Fibroblast of the aortic adventitia (primary cell): ENCODE measurements around the gene ABCA12. TPM values are rescaled to one million over a fixed set of nuclear protein-coding genes. Genes with fewer than 3 reads are reported as not detected.

ENCODE experiments used
- DNase-seq: peaks from one replicate; pipeline ENCODE4 v3.0.0-alpha.2; 2010; ENCODE audit warnings: low read depth
- H3K4me3 ChIP-seq: 2 replicates; pipeline ENCODE4 v1.5.1; 2011; ENCODE audit warnings: low read depth, mild to moderate bottlenecking, control low read depth, low read length, moderate library complexity
- total RNA-seq: library from RNA; depleted of rRNA; stranded (reverse); fragments of >200 nt; gene quantifications from 2 replicates; pipeline ENCODE4 v1.2.3, GENCODE V29; 2012; ENCODE audit warnings: low replicate concordance
- TF ChIP-seq, protein P1 (sequence below): IDR thresholded peaks from 2 replicates; pipeline ENCODE4 v1.5.1; 2011; ENCODE audit warnings: mild to moderate bottlenecking, low read length, control low read depth, inconsistent platforms; ENCODE audit not compliant: insufficient read depth

Gene ABCA12
- total RNA-seq, 1 donor: 0.09 TPM

DNA sequence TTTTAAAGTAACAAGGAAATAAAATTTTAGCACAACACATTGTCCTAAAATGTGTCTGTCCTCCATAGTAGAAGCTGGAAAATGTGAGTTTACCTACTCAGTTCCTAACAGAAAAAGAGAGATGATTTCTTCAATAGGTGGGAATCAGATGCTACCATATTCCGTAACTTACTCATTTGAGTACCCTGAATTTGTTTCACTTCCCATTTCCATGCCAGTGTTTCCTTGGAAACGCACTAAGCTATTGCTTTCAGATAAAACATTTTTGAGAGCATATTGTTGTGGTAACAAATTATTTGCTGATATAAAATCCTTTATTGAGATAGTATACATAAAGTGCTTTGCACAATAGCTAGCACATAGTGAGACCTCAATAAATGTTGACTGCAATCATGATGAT is 191.5 kb downstream of the ABCA12 start:
- H3K4me3 ChIP-seq: no peak overlapping the region
- DNase-seq: no peak
- TF ChIP-seq, protein P1, sequence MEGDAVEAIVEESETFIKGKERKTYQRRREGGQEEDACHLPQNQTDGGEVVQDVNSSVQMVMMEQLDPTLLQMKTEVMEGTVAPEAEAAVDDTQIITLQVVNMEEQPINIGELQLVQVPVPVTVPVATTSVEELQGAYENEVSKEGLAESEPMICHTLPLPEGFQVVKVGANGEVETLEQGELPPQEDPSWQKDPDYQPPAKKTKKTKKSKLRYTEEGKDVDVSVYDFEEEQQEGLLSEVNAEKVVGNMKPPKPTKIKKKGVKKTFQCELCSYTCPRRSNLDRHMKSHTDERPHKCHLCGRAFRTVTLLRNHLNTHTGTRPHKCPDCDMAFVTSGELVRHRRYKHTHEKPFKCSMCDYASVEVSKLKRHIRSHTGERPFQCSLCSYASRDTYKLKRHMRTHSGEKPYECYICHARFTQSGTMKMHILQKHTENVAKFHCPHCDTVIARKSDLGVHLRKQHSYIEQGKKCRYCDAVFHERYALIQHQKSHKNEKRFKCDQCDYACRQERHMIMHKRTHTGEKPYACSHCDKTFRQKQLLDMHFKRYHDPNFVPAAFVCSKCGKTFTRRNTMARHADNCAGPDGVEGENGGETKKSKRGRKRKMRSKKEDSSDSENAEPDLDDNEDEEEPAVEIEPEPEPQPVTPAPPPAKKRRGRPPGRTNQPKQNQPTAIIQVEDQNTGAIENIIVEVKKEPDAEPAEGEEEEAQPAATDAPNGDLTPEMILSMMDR: no peak

DNA sequence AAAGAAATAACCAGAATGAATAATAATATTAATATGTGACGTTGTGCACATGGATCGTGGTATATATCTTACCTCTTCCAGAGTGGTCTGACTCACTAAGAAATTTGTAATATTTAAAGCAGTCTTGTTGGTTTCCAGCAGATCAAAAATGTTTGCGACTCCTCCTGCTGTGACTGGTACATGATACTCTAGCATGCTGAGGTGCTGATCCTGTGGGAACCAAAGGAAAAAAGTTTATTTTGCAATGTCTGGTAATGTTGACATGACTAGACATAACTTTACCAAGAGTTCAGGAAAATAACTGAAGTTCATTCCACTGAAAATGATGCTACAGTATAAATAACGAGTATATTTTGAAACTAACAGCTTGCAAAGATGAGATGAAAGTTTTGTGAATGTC is 204.4 kb downstream of the ABCA12 start:
- no peak for DNase-seq
- TF ChIP-seq, protein P1: no peak
- H3K4me3 ChIP-seq: no peak overlapping the region

- no peak for DNase-seq
- TF ChIP-seq, protein P1: no peak
- no peak overlapping the region for H3K4me3 ChIP-seq
These were observed 233.8 kb downstream of the ABCA12 start for GRCh38 chr2:214904634-214905033.

DNA sequence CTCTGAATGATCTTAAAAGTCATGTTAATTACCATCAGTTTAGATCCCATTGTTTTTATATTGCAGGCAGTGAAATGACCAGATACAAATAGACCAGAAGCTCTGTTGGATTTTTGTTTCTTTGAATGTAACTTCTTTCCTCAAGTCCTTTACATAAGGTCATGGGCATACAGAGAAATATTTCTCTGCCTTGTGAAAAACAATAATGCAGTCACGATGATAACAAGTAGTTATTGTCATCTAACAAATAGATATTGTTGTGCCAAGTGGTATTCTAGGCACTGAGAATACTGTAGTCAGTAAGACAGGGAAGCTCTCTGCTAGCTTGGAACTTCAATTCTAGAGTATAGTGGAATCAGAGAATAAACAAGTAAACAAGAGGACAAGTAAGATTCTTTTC is 234.2 kb downstream of the ABCA12 start:
- no peak for DNase-seq

DNA sequence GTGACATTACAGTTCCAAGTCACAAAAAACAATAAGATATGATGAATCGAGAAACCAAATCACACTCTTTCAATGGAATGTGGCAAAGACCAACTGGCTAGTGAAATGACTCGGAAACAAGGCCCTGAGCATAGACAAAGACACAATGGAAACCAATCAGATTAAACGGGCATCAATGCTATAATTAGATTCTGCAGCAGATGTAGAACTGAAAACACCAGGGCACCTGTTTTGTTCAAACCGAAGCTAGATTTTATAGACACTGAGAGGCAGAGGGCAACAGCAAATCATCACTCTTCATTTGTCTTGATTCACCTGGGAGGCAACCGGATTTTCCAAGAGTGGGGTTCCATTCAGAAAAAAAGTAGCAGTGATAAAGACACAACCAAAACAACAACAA is 236.1 kb downstream of the ABCA12 start:
- no peak overlapping the region for H3K4me3 ChIP-seq
- TF ChIP-seq, protein P1: no peak
- DNase-seq: no peak

More for the DNA sequence above, 234.2 kb downstream of the ABCA12 start:
- TF ChIP-seq, protein P1: no peak
- no peak overlapping the region for H3K4me3 ChIP-seq

GRCh38 chr2:214899751-214900150 is 238.7 kb downstream of the ABCA12 start:
- no peak for DNase-seq
- no peak overlapping the region for H3K4me3 ChIP-seq
- TF ChIP-seq, protein P1: no peak

- H3K4me3 ChIP-seq: no peak overlapping the region
- TF ChIP-seq, protein P1: no peak
- DNase-seq: no peak
These were observed 242.2 kb downstream of the ABCA12 start for GRCh38 chr2:214896274-214896673.
